H9 (cell line): ENCODE results near the gene OSBPL1A. TPM values are rescaled to one million over a fixed set of nuclear protein-coding genes. Genes with fewer than 3 reads are reported as not detected.

Source experiments
- DNase-seq: peaks from one replicate; pipeline ENCODE4 v3.0.0-alpha.2; 2017
- H2AFZ ChIP-seq: one replicate; pipeline ENCODE4 v1.6.1; 2013; ENCODE audit warnings: mild to moderate bottlenecking, low read length, control low read depth, moderate library complexity
- H2AK5ac ChIP-seq: 2 replicates; pipeline ENCODE4 v1.6.1; 2013; ENCODE audit warnings: low read length, control low read depth, mixed read lengths; ENCODE audit not compliant: insufficient read length
- H2BK120ac ChIP-seq: one replicate; pipeline ENCODE4 v1.6.1; 2013; ENCODE audit warnings: low read depth, mild to moderate bottlenecking, low read length, control low read depth, inconsistent platforms; ENCODE audit not compliant: poor library complexity, severe bottlenecking
- H2BK12ac ChIP-seq: 2 replicates; pipeline ENCODE4 v1.6.1; 2013; ENCODE audit warnings: low read length, control low read depth, mixed read lengths, low read depth; ENCODE audit not compliant: insufficient read length
- H2BK15ac ChIP-seq: 2 replicates; pipeline ENCODE4 v1.6.1; 2013; ENCODE audit warnings: low read depth, low read length, control low read depth
- H2BK20ac ChIP-seq: one replicate; pipeline ENCODE4 v1.6.1; 2013; ENCODE audit warnings: low read depth, mild to moderate bottlenecking, low read length, control low read depth, inconsistent platforms; ENCODE audit not compliant: poor library complexity, severe bottlenecking
- H2BK5ac ChIP-seq: 2 replicates; pipeline ENCODE4 v1.6.1; 2013; ENCODE audit warnings: low read length, control low read depth, mixed read lengths; ENCODE audit not compliant: insufficient read length
- H3K14ac ChIP-seq: 2 replicates; pipeline ENCODE4 v1.6.1; 2013; ENCODE audit warnings: low read length, control low read depth; ENCODE audit not compliant: insufficient read depth
- H3K18ac ChIP-seq: 2 replicates; pipeline ENCODE4 v1.6.1; 2013; ENCODE audit warnings: low read depth, mild to moderate bottlenecking, mixed read lengths, low read length, control low read depth; ENCODE audit not compliant: insufficient read length
- H3K23ac ChIP-seq: 2 replicates; pipeline ENCODE4 v1.6.1; 2013; ENCODE audit warnings: low read length, control low read depth, mixed read lengths, low read depth; ENCODE audit not compliant: insufficient read length
- H3K23me2 ChIP-seq: 2 replicates; pipeline ENCODE4 v1.6.1; 2013; ENCODE audit warnings: low read depth, mild to moderate bottlenecking, mixed read lengths, low read length, control low read depth; ENCODE audit not compliant: insufficient read length, poor library complexity, severe bottlenecking
- H3K27ac ChIP-seq: 2 replicates; pipeline ENCODE4 v1.5.1; 2013; ENCODE audit warnings: low read length, control low read depth, mixed read lengths, low read depth; ENCODE audit not compliant: insufficient read length
- H3K27me3 ChIP-seq: 2 replicates; pipeline ENCODE4 v1.6.1; 2013; ENCODE audit warnings: low read length, control low read depth, inconsistent platforms; ENCODE audit not compliant: insufficient read depth
- H3K4ac ChIP-seq: 2 replicates; pipeline ENCODE4 v1.6.1; 2013; ENCODE audit warnings: low read depth, mild to moderate bottlenecking, control low read depth, inconsistent platforms, low read length, moderate library complexity
- H3K4me1 ChIP-seq: 2 replicates; pipeline ENCODE4 v1.6.1; 2013; ENCODE audit warnings: low read length, control low read depth, inconsistent platforms; ENCODE audit not compliant: insufficient read depth
- H3K4me2 ChIP-seq: 2 replicates; pipeline ENCODE4 v1.6.1; 2013; ENCODE audit warnings: low read length, control low read depth, mixed read lengths; ENCODE audit not compliant: insufficient read length, insufficient read depth
- H3K56ac ChIP-seq: 2 replicates; pipeline ENCODE4 v1.6.1; 2013; ENCODE audit warnings: low read depth, mild to moderate bottlenecking, mixed read lengths, low read length, control low read depth; ENCODE audit not compliant: insufficient read length
- H3K79me1 ChIP-seq: 2 replicates; pipeline ENCODE4 v1.6.1; 2013; ENCODE audit warnings: low read depth, mild to moderate bottlenecking, moderate library complexity, low read length, control low read depth, inconsistent platforms; ENCODE audit not compliant: insufficient read depth, poor library complexity, severe bottlenecking
- H3K79me2 ChIP-seq: 2 replicates; pipeline ENCODE4 v1.6.1; 2013; ENCODE audit warnings: low read length, control low read depth, inconsistent platforms; ENCODE audit not compliant: insufficient read depth
- H3K9ac ChIP-seq: 2 replicates; pipeline ENCODE4 v1.6.1; 2013; ENCODE audit warnings: low read length, control low read depth, mixed read lengths; ENCODE audit not compliant: insufficient read length; ENCODE audit errors: extremely low read depth
- H3K9me3 ChIP-seq: one replicate; pipeline ENCODE4 v1.6.1; 2013; ENCODE audit warnings: low read depth, low read length, inconsistent platforms; ENCODE audit not compliant: control insufficient read depth
- H3T11ph ChIP-seq: one replicate; pipeline ENCODE4 v1.6.1; 2013; ENCODE audit warnings: mild to moderate bottlenecking, low read length, control low read depth, inconsistent platforms
- H4K20me1 ChIP-seq: one replicate; pipeline ENCODE4 v1.6.1; 2013; ENCODE audit not compliant: control insufficient read depth, insufficient read length, insufficient read depth
- H4K5ac ChIP-seq: 2 replicates; pipeline ENCODE4 v1.6.1; 2013; ENCODE audit warnings: low read depth, mild to moderate bottlenecking, mixed read lengths, low read length, control low read depth; ENCODE audit not compliant: insufficient read length
- H4K8ac ChIP-seq: replicated peaks from 2 replicates; pipeline ENCODE4 v1.6.1; 2013; ENCODE audit warnings: low read length, control low read depth, mixed read lengths, low read depth; ENCODE audit not compliant: insufficient read length
- H4K91ac ChIP-seq: 2 replicates; pipeline ENCODE4 v1.6.1; 2013; ENCODE audit warnings: low read depth, mild to moderate bottlenecking, moderate library complexity, mixed read lengths, low read length, control low read depth; ENCODE audit not compliant: insufficient read length
- H3K27ac Mint-ChIP-seq, 3 experiments: 2 replicates in 2 of 3; 3 replicates in 1 of 3; pipeline ENCODE4 v1.8.0; 2020 to 2021; ENCODE audit warnings: mixed read lengths in 3 of 3, mild to moderate bottlenecking in 1 of 3, moderate library complexity in 1 of 3
- H3K27me3 Mint-ChIP-seq: 2 replicates; pipeline ENCODE4 v1.8.0; 2021; ENCODE audit warnings: low read depth, mild to moderate bottlenecking, moderate library complexity, mixed read lengths
- H3K36me3 Mint-ChIP-seq, 3 experiments: 2 replicates in 2 of 3; 3 replicates in 1 of 3; pipeline ENCODE4 v1.8.0; 2020 to 2021; ENCODE audit warnings: low read depth in 3 of 3, mixed read lengths in 3 of 3; ENCODE audit not compliant: insufficient read depth in 1 of 3
- H3K4me1 Mint-ChIP-seq, 2 experiments: 2 replicates each; pipeline ENCODE4 v1.8.0; 2020; ENCODE audit warnings: mixed read lengths in 2 of 2
- H3K4me3 Mint-ChIP-seq, 2 experiments: 2 replicates in 1 of 2; 3 replicates in 1 of 2; pipeline ENCODE4 v1.8.0; 2020 to 2021; ENCODE audit warnings: mild to moderate bottlenecking in 2 of 2, mixed read lengths in 2 of 2, moderate library complexity in 1 of 2
- H3K9me3 Mint-ChIP-seq, 2 experiments: 2 replicates in 1 of 2; 3 replicates in 1 of 2; pipeline ENCODE4 v1.8.0; 2020; ENCODE audit warnings: mild to moderate bottlenecking in 2 of 2, mixed read lengths in 2 of 2, moderate library complexity in 1 of 2
- WGBS: extraction: QIAGEN DNeasy Blood & Tissue Kit; methylation state at CpG from one replicate; pipeline ENCODE4 v1.1.7; 2013; ENCODE audit warnings: missing lambda C conversion rate, low lambda C conversion rate, mixed read lengths; ENCODE audit not compliant: insufficient read length; ENCODE audit errors: extremely low coverage; 5-methylcytosine and 5-hydroxymethylcytosine counted together
- microRNA-seq: library from miRNA; unstranded; fragments of <30 nt; microRNA quantifications from one replicate; pipeline ENCODE4, GENCODE V29; 2020; ENCODE audit warnings: borderline microRNAs expressed
- total RNA-seq: library from RNA; stranded (reverse); gene quantifications from 2 replicates; pipeline ENCODE4 v1.2.1, GENCODE V29; 2021
- TF ChIP-seq, protein P1 (sequence below): fragments of 200-600 bp; sonication (generic); conservative IDR thresholded peaks from 3 replicates; pipeline ENCODE4 v1.8.0; 2021; ENCODE audit warnings: antibody characterized with exemption, mild to moderate bottlenecking

OSBPL1A gene
- total RNA-seq, 1 experiment from 2014 or later, result 33.9 TPM

DNA sequence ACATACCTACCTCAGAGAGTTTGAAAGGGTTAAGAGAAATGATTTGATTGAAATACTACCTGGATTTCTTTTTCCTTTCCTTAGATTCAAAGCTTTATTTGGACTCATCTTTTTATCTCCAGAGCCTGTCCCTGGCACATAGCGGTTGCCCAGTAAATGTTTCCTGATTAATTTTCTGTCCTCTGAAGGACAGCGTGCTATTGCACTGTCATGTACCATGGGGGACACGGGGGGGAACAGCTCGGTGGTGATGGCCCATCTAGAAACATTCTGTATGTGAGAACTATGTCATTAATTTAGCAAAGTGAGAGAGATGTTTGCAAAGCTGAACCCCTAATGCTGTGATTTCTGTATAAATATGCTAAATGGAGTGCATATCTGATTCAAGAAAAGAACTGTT is 285.2 kb downstream of the OSBPL1A start:
- Histone ChIP-seq H2BK5ac (no peak overlapping the region), H3K56ac (no peak overlapping the region), H3K27me3 (no peaks in the 10 kb centered on the region), H2BK120ac (no peak overlapping the region), H2BK12ac (no peak overlapping the region), H3K18ac (no peak overlapping the region), H4K91ac (no peak overlapping the region), H4K8ac (no peak overlapping the region), H3K23ac (no peak overlapping the region), H2AFZ (no peak overlapping the region), H3K79me2 (no peaks in the 10 kb centered on the region), H3K4me2 (no peak overlapping the region), H2AK5ac (no peak overlapping the region), H2BK15ac (no peak overlapping the region), H3K9me3 (no peaks in the 10 kb centered on the region), H3K4me1 (no peaks in the 10 kb centered on the region), H2BK20ac (no peak overlapping the region), H3K4ac (no peak overlapping the region), H4K20me1 (no peaks in the 10 kb centered on the region), H4K5ac (no peak overlapping the region), H3K9ac (no peak overlapping the region), H3T11ph (no peak overlapping the region), H3K23me2 (no peaks in the 10 kb centered on the region), H3K79me1 (no peaks in the 10 kb centered on the region), H3K14ac (no peak overlapping the region), H3K27ac (no peak overlapping the region)
- TF ChIP-seq, protein P1, sequence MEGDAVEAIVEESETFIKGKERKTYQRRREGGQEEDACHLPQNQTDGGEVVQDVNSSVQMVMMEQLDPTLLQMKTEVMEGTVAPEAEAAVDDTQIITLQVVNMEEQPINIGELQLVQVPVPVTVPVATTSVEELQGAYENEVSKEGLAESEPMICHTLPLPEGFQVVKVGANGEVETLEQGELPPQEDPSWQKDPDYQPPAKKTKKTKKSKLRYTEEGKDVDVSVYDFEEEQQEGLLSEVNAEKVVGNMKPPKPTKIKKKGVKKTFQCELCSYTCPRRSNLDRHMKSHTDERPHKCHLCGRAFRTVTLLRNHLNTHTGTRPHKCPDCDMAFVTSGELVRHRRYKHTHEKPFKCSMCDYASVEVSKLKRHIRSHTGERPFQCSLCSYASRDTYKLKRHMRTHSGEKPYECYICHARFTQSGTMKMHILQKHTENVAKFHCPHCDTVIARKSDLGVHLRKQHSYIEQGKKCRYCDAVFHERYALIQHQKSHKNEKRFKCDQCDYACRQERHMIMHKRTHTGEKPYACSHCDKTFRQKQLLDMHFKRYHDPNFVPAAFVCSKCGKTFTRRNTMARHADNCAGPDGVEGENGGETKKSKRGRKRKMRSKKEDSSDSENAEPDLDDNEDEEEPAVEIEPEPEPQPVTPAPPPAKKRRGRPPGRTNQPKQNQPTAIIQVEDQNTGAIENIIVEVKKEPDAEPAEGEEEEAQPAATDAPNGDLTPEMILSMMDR, result no peak
- H3K36me3 Mint-ChIP-seq, result no peaks in the 10 kb centered on the region; a peak in 2 of 7 replicates
- no peak overlapping the region for H3K4me3 Mint-ChIP-seq
- no peak for DNase-seq
- H3K27ac Mint-ChIP-seq, result peak overlapping the region in 1 of 3 experiments; percentile 53; a peak in 1 of 7 replicates
- no peaks in the 10 kb centered on the region for H3K27me3 Mint-ChIP-seq
- H3K9me3 Mint-ChIP-seq, result no peaks in the 10 kb centered on the region
- WGBS, result no CpG with 5 or more reads among the region's 4 CpGs
- peaks cover 6 to 7% of the 10 kb centered on the region in 2 experiments for H3K4me1 Mint-ChIP-seq

Small RNAs within 50 kb of the gene (microRNA-seq; reads per million reads assigned to microRNA genes)
- not detected for gene MIR320C2

Other genes with a start within 250 kb of the OSBPL1A start
- gene IMPACT, start 28.8 kb upstream of the OSBPL1A start, total RNA-seq, result 41.9 and 44.3 TPM in 2 replicates
- gene HRH4, start 62.8 kb upstream of the OSBPL1A start, total RNA-seq, result not detected in 2 replicates